ENCODE data around the gene SULF2.

Gene SULF2

DNA sequence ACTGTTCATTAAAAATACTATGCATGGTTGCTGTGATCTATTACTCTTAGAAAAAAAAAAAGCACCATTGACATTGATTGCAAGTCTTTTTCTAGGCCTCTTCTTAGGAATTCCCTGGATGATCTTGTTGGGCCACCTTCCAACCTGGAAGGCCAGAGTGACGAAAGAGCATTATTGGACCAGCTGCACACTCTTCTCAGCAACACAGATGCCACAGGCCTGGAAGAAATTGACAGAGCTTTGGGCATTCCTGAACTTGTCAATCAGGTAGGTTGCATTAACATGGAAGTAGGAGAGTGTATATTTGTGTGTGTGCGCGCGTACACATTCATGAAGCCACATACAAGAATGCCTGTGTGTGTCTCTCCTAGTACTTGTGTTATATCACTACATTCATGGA, 143.2 kb downstream of the SULF2 start:
- no peak for DNase-seq

DNA sequence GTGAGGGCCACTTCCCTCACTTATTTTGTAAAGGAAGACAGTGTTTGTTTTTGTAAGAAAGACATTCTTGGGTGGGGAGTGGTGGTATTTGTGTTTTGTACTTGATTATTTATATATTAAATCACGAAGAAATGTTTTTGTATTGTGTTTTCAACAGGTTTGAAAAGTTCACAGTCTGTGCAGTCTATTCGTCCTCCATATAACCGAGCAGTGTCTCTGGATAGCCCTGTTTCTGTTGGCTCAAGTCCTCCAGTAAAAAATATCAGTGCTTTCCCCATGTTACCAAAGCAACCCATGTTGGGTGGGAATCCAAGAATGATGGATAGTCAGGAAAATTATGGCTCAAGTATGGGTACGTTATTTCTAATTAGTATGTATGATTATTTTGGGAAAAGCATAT, 146.4 kb downstream of the SULF2 start:
- no peak for DNase-seq

DNA sequence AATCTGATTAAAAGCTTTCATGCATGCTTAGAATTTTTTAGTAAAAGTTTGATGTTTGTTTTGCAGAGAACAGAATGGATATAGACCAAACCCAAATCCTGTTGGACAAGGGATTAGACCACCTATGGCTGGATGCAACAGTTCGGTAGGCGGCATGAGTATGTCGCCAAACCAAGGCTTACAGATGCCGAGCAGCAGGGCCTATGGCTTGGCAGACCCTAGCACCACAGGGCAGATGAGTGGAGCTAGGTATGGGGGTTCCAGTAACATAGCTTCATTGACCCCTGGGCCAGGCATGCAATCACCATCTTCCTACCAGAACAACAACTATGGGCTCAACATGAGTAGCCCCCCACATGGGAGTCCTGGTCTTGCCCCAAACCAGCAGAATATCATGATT, 150.0 kb downstream of the SULF2 start:
- DNase-seq = no peak

DNA sequence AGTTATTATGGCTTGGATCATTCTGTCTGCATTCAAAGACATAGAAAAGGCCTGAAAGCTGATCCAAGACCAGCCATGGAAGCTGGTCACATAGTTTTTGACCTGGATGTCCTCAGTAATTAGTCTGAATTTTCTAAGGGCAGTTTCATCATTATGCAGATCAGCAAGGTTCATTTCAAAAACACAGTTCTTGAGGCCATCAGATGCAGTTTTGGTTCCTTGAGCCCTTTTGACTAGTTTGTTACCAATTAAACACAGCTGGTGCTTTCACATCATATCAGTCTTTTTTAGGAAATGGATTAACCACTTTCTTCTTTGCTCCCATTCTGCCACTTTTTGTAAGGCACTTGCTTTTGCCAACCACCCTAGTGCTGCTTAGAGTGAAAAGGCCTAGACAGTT, 154.2 kb downstream of the SULF2 start:
- no peak for DNase-seq

DNA sequence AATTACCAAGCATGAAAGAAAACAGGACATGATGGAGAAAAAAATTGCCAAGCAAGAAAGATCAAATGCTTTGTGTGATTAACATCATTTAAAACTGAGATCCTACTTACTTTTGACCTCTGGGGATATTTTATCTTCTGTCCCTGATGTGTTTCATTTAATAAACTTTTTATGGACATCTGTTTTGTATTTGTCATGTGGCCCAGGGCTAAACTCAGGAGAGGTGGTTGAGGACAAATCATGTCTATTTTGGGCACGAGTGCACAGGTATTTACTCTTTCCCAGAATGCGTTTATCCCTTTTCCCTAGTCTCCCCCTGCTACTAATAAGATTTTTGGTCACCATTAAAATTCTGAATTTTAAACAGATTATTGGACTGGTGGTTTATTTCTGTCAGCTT, 155.4 kb downstream of the SULF2 start:
- no peak for DNase-seq

DNA sequence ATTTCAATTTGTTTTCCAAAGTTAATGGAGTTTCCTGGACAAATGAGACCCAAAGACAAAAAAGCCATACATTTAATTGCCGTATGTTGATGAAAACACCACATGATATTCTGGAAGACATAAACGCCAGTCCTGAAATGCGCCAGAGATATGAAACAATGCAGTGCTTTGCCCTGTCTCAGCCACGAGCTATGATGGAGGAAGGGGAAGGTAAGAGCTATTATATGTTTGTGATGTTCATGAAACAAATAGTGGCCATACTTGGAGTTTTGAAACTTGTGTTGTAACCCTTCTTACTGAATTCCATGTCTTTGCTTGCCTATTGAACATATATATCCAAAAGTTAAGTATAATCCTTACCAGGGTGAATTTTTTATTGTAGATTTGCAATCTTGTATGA, 157.7 kb downstream of the SULF2 start:
- DNase-seq = no peak

DNA sequence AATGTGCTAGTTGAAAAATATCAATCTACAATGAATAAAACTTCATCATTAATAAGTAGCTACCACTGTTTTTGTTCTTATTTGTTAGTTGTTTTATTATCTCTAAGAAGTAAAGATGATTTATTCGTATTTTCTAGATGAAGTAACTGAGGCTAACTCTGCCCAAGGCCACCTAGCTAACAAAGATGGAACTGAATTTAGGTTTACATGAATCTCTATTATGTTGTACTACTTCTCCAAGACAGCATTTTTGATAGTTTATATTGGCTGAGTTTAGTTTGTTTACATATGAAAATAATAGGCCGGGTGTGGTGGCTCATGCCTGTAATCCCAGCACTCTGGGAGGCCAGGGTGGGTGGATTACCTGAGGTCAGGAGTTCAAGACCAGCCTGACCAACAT, 162.1 kb downstream of the SULF2 start:
- DNase-seq = no peak

DNA sequence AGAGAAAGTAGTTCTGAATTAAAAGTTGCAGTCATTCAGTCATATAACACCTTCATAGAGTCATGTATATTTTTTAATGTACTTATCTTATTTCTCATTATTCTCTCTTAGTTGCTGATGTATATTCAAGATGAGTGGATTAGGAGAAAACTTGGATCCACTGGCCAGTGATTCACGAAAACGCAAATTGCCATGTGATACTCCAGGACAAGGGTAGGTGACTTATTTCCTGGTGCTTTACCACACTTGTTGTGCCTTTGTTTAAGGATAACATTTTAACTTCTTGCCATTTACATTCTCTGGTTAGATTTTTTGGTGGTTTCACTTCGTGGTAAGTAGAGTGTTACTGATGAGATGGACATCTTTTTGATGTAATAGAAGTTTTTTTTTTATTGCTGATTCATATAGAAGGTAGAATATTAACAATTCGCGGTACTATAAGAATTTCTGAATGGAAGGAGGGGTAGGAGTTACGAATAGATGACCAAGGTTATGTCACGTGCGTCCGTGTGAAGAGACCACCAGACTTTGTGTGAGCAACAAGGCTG, 163.1 kb downstream of the SULF2 start:
- no peak for DNase-seq

DNA sequence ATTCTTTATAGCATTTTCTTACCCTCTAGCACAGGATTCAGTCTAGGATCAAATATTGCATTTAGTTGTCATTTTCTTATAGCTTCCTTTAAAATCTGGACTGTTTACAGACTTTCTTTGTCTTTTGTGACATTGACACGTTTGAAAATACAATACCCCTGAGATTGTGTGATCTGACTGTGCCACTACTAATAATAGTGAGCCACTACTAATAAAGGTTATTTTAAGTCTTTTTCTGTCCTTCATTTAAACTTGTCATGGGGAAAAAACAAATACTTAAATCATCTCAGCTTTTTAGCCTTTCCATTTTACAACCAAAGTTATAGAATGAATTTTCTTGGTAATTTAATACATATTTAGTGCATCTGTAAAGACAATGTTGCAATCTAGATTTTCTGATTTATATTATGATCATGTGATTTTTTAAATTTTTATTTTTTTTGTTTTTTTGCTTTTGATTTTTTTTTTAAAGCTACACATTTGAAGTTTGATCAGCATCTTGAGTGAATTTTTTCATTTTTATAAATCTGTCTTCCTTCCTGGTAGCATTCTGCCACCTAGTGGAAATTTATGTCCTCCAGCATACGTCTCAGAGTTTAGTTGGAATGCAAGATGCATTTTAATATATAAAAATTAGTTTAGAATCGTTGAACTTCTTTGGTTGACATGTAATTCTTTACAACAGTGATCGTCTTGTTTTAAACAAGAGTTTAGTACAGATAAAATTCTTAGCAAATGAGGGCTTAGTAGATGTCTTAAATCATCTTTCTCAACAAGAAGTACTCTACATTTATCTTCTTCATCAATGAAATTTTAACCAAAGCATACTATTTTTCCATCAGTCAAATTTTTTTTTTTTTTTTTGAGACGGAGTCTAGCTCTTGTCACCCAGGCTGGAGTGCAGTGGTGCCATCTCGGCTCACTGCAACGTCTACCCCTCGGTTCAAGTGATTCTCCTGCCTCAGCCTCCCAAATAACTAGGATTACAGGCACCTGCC, 164.2 kb downstream of the SULF2 start:
- no peak for DNase-seq

DNA sequence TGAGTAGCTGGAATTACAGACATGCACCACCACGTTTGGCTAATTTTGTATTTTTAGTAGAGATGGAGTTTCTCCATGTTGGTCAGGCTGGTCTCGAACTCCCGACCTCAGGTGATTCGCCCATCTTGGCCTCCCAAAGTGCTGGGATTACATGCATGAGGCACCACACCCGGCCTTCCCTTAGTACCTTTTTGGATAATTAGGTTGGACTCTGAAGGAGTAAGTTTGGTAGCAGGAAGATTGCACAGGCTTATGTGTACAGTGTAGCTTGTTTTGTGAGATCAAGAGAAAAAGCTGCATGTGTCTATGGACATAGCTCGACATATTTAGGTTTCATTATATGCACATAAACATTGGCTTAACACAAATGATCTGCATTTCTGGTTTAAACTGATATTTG, 166.8 kb downstream of the SULF2 start:
- DNase-seq = no peak

DNA sequence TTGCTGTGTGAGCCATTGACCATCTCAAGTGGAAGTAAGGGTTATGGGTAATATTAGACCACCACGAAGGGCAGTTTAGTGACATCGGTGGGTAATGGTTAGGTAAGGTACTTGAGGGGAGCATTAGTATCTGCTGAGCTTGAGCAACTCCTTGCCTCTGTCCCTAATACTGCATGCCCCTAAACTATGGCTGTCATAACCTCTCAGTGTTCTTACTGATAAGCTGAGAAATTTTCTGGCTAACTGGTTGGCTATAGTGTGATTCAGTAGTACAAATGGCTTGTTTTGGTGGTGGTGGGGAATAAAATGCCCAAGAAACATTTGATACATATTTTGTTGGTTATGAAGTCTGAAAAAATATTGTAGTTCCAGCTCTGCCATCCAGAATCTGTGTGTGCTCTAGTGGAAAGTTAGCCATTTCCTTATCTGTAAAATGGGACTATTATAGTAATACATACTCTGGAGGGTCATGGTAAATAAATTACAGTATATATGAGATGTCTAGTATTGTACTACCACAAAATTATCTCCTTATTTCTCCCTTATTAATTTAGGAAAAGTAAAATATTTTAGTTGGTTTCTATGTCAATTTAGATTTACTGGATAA, 170.5 kb downstream of the SULF2 start:
- DNase-seq = no peak

DNA sequence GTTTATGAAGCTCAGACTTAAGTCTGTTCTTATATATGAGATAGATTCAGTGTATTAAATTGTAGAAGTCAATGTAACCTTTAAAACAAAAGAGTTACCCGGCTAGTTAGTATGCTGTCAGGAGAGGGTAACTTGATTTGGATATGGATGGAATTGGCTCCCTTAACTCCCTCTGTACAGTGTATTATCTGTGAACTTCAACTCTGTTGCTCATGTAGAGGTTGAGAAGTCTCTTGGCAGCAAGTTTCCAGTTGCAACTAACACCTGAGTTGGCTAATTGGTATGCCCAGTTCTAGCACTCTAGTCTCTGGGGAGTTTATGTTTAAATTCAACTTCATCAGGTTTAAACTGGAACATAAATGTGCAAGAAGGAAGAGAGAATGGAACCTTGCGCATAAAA, 172.6 kb downstream of the SULF2 start:
- no peak for DNase-seq

DNA sequence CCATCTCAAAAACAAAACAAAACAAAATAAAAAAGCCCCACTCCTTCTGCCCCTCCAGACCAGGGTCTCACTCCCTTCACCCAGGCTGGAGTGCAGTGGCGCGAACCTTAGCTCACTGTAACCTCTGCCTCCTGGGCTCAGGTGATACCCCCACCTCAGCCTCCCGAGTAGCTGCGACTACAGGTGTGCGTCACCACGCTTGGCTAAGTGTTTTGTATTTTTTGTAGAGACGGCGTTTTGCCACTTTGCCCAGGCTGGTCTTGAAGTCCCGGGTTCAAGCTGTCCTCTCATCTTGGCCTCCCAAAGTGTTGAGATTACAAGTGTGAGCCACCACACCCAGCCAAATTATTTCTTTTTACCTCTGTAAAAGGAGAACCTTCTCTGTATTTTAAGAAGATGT, 173.5 kb downstream of the SULF2 start:
- no peak for DNase-seq

DNA sequence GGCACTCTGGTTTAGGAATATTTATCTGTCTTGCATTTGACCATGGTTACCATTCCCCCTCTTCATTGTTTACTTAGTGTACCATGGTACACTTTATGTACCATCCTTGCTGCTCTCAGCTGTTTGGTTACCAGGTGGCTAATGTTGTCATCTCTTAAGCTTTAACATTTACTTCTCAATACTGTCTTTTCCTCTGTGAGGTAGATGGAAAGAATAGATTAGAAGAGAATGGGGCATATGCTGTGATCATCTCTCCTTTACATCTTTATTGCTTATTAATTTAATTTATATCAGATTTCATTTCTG, 174.4 kb downstream of the SULF2 start:
- no peak for DNase-seq

DNA sequence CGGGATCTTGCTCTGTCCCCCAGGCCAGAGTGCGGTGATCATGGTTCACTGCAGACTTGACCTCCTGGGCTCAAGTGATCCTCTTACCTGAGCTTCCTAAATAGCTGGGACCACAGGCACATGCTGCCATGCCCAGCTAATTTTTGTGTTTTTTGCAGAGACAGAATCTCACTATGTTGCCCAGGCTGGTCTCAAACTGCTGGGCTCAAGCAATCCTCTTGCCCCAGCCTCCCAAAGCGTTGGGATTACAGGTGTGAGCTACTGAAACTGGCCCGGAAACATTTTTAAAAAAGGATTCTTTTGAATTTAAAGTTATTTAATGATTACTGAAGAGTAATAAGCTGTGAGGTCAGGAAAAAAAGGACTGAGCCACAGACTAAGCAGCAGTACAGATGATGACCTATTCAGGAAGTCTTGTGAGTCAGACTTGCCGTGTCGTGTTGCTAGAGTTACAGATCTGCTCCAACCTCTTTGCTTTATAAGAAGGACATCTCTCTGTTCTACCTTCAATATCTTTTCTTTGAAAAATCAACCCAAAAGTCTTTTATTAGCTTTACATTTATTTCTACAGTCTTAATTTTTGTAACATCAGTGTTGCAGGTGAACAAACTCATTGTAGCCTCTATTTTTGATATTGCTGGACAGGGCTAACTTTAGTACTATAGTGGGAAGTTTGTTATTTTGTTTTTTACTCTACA, 174.9 kb downstream of the SULF2 start:
- DNase-seq = no peak

DNA sequence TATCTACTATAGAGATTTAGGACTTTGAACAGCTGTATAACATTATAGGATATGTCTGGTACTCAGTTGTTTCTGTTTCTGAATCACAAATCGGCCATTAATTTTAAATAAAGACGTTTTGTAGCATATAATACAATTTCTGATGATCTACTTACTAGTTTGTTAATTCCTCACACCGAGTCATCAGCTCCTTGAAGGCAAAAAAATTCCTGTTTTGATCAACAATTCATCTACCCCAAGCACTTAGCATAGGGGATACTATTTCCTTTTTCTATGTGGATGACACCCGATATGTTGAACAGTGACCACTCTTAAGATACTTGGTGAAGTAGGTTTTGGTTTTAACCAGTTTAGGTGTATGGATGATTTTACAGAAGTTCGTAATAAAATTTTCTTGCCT, 176.3 kb downstream of the SULF2 start:
- DNase-seq = no peak

All from NCI-H524 treated with DMSO at 0.1 percent for 48 hours (cell line).